A549 treated with DMSO at 1 μM for 4 hours (cell line): ENCODE results near the gene SNTN. TPM values are rescaled to one million over a fixed set of nuclear protein-coding genes. Genes with fewer than 3 reads are reported as not detected.

ENCODE experiments used
- total RNA-seq: library from RNA; stranded (reverse); fragments of 200-300 nt; extraction: Qiagen RNA extraction; gene quantifications from 5 replicates; pipeline ENCODE4 v1.2.3, GENCODE V29; 2022; ENCODE audit warnings: low read depth

Gene SNTN
- not detected in 5 replicates for total RNA-seq

DNA sequence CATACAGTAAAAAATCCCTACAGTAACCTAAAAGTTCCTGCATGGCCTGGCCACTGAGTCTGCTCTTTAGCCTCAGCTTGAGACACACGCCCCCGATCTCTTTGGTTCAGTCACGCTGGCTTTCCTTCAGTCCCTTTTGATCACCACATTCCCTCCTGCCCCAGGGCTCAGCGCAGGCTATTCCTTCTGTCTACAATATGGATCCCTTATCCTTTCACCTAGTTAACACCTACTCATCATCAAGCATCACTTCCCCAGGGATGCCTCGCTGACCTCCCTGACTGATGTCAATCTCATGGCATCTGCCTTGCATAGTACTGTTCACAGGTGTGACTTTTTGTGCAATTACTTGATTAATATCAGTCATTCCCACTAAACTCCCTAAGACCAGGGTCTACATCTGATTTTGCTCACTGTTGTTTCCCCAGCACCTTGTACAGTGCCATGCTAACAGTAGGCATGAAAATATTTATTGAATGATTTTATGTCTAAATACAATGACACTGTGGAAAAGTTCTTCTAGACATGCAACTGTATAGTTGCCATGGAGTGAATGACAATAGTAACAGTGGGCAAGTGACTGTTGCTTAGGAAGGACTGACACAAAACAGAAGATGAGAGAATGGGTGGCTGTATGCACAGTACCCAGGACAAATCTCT is at the start of gene SNTN:
SNTN (plus strand) TSS at position 610 of the 660 bp plus-strand sequence; CDS start at position 623, 13 bp downstream.

Other genes with a start within 250 kb of the SNTN start
- gene C3orf49, start 166.6 kb downstream of the SNTN start, total RNA-seq = not detected in 5 replicates
- gene THOC7, start 211.1 kb downstream of the SNTN start, total RNA-seq = 56.9 to 67.6 TPM (median 61.1 TPM) in 5 replicates
- 4.1 to 6.2 TPM (median 5.5 TPM) in 5 replicates for gene ATXN7, start 211.2 kb downstream of the SNTN start, total RNA-seq